Measurements from ENCODE around the gene RIT2.

RIT2 gene

DNA sequence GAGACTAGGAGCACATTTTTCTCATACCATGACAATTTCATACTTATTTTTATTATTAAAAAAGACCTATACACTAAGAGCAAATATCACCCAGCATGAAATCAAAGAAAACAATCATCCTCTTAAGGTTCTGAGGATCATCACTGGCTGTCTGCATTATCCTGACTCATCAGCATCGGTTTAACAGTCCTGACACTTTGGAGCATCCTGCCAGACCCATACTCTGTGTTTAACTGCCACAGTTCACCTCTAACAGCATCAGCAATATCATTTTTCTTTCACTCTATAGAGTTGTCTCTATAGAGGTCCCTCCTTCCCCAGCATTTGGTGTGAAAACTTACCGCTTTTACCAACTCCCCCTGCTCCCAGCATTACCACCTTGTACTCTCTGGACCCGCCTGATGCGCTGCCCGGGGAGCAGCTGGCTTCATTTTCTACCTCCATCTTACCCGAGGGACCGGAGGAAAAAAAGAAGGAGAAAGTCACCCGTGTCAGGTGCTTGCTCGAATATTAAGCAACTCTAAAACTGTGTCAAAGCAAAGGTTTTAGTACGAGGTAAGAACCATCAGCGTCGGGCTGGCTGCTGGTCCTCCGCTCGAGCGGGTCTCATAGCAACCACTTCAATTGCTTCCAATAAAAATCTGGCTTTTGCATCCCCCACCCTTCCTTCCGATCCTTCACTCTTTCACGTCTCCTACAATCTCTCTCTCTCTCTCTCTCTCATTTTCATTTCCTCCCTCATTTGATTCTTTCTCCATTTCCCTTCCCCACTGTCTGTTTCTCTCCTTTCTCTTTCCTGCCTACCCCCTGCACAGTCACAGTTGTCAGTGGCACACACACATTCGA lies at the start of gene RIT2:
RIT2 (minus strand) TSS at position 610 of the 846 bp plus-strand sequence.
- no peaks in the 10 kb centered on the region for H3K9me2 ChIP-seq (replicated peaks; ENCODE audit: insufficient read depth, low read length)
- H3K9ac ChIP-seq (ENCODE audit: low read length): no peak within 1 kb of the TSS
- H3K27me3 ChIP-seq (ENCODE audit: low read length): no peaks in the 10 kb centered on the region
- no peak within 1 kb of the TSS for H3K4me2 ChIP-seq (ENCODE audit: low read depth, low read length, poor library complexity, severe bottlenecking)
- no peaks in the 10 kb centered on the region for H3F3A ChIP-seq (ENCODE audit: insufficient read depth)
- H2AFZ ChIP-seq (ENCODE audit: low read depth, low read length, severe bottlenecking): no peak within 1 kb of the TSS
- no peaks in the 10 kb centered on the region for H4K20me1 ChIP-seq (ENCODE audit: low read depth, low read length)
- H3K4me3 ChIP-seq (ENCODE audit: insufficient read depth, low read length, poor library complexity, severe bottlenecking): no peak within 1 kb of the TSS
- TF ChIP-seq EZH2phosphoT487 (conservative IDR thresholded peaks at IDR 0.05; ENCODE audit: low read length): no peak
- TF ChIP-seq, protein P1, sequence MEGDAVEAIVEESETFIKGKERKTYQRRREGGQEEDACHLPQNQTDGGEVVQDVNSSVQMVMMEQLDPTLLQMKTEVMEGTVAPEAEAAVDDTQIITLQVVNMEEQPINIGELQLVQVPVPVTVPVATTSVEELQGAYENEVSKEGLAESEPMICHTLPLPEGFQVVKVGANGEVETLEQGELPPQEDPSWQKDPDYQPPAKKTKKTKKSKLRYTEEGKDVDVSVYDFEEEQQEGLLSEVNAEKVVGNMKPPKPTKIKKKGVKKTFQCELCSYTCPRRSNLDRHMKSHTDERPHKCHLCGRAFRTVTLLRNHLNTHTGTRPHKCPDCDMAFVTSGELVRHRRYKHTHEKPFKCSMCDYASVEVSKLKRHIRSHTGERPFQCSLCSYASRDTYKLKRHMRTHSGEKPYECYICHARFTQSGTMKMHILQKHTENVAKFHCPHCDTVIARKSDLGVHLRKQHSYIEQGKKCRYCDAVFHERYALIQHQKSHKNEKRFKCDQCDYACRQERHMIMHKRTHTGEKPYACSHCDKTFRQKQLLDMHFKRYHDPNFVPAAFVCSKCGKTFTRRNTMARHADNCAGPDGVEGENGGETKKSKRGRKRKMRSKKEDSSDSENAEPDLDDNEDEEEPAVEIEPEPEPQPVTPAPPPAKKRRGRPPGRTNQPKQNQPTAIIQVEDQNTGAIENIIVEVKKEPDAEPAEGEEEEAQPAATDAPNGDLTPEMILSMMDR (IDR thresholded peaks at IDR 0.05; ENCODE audit: insufficient read depth, low read length, poor library complexity, severe bottlenecking): no peak
- H3K9me3 ChIP-seq (ENCODE audit: insufficient read depth, low read length): no peaks in the 10 kb centered on the region
- H3K79me2 ChIP-seq (ENCODE audit: insufficient read depth, low read length): no peaks in the 10 kb centered on the region
- H3K27ac ChIP-seq (ENCODE audit: low read depth, low read length): no peak within 1 kb of the TSS
- no peaks in the 10 kb centered on the region for H3K36me3 ChIP-seq (ENCODE audit: low read length)

DNA sequence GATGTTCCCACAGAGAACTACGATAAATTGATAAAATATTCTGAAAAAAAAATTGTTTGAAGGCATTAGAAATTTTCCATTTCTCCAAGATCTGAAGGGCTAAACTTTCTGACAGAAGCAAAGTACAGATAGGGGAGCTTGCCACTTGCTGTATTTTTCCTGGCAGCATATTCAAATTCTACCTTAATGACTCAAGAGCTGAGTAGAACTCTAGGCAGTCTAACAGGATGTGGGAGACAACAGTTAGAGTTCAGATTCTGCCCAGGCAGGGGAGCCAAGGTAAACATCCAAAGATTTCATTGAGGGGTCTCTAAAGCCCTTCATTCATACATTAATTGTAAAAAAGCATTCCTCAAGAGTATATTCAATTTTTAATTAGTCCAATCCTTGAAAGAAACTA lies 46.0 kb upstream of the RIT2 start:
- no peak overlapping the region for H3K27ac ChIP-seq (ENCODE audit: low read depth, low read length)

DNA sequence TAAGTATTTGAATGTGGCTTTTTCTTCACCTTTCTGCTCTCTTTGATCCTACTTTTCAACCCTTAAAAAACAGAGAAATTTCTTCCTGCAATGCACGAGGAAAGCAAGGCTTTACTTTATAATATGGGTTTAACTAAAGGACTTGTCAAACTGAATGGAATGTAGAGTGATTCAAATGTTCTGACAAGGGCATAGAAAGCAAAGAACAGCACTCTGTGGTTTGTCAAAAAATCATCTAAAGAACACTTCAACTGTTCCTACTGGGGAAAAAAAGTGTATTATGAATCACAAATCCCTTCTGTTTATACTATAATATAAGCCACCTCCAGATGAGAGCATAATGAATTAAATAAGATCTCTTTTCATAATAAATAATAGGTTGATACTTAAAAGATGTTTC lies 45.0 kb upstream of the RIT2 start:
- H3K36me3 ChIP-seq (ENCODE audit: low read length): no peaks in the 10 kb centered on the region
- no peaks in the 10 kb centered on the region for H4K20me1 ChIP-seq (ENCODE audit: low read depth, low read length)
- no peak overlapping the region for H3K27ac ChIP-seq (ENCODE audit: low read depth, low read length)
- no peaks in the 10 kb centered on the region for H3F3A ChIP-seq (ENCODE audit: insufficient read depth)
- H3K9me2 ChIP-seq (replicated peaks; ENCODE audit: insufficient read depth, low read length): no peaks in the 10 kb centered on the region
- H3K4me3 ChIP-seq (ENCODE audit: insufficient read depth, low read length, poor library complexity, severe bottlenecking): no peak overlapping the region
- no peak overlapping the region for H3K4me2 ChIP-seq (ENCODE audit: low read depth, low read length, poor library complexity, severe bottlenecking)
- peaks cover 3% of the 10 kb centered on the region; the same call in 1 of the 2 replicates for H3K9me3 ChIP-seq (ENCODE audit: insufficient read depth, low read length)
- no peak overlapping the region for H3K9ac ChIP-seq (ENCODE audit: low read length)
- no peaks in the 10 kb centered on the region for H3K27me3 ChIP-seq (ENCODE audit: low read length)
- H2AFZ ChIP-seq (ENCODE audit: low read depth, low read length, severe bottlenecking): no peak overlapping the region
- TF ChIP-seq EZH2phosphoT487 (conservative IDR thresholded peaks at IDR 0.05; ENCODE audit: low read length): no peak
- TF ChIP-seq, protein P1 (IDR thresholded peaks at IDR 0.05; ENCODE audit: insufficient read depth, low read length, poor library complexity, severe bottlenecking): no peak
- no peaks in the 10 kb centered on the region for H3K79me2 ChIP-seq (ENCODE audit: insufficient read depth, low read length)

More for the DNA sequence above, 46.0 kb upstream of the RIT2 start:
- Histone ChIP-seq H3F3A (ENCODE audit: insufficient read depth) (no peaks in the 10 kb centered on the region), H4K20me1 (ENCODE audit: low read depth, low read length) (no peaks in the 10 kb centered on the region), H3K9me2 (replicated peaks; ENCODE audit: insufficient read depth, low read length) (no peaks in the 10 kb centered on the region), H3K27me3 (ENCODE audit: low read length) (no peaks in the 10 kb centered on the region), H3K79me2 (ENCODE audit: insufficient read depth, low read length) (no peaks in the 10 kb centered on the region), H2AFZ (ENCODE audit: low read depth, low read length, severe bottlenecking) (no peak overlapping the region), H3K36me3 (ENCODE audit: low read length) (no peaks in the 10 kb centered on the region), H3K4me3 (ENCODE audit: insufficient read depth, low read length, poor library complexity, severe bottlenecking) (no peak overlapping the region), H3K9ac (ENCODE audit: low read length) (no peak overlapping the region), H3K9me3 (ENCODE audit: insufficient read depth, low read length) (peaks cover 3% of the 10 kb centered on the region; the same call in 1 of the 2 replicates), H3K4me2 (ENCODE audit: low read depth, low read length, poor library complexity, severe bottlenecking) (no peak overlapping the region)
- TF ChIP-seq, protein P1 (IDR thresholded peaks at IDR 0.05; ENCODE audit: insufficient read depth, low read length, poor library complexity, severe bottlenecking): no peak
- TF ChIP-seq EZH2phosphoT487 (conservative IDR thresholded peaks at IDR 0.05; ENCODE audit: low read length): no peak
